Endothelial cell (in vitro differentiated cells): ENCODE results near the gene SPINK2. TPM values are rescaled to one million over a fixed set of nuclear protein-coding genes. Genes with fewer than 3 reads are reported as not detected.

ENCODE experiments used
- DNase-seq: peaks from one replicate; pipeline ENCODE4 v3.0.0; 2021; ENCODE audit warnings: low spot score
- H3K27ac Mint-ChIP-seq: one replicate; pipeline ENCODE4 v1.8.0; 2021; ENCODE audit warnings: mixed read lengths, inconsistent platforms; ENCODE audit not compliant: unreplicated experiment
- H3K27me3 Mint-ChIP-seq: one replicate; pipeline ENCODE4 v1.8.0; 2021; ENCODE audit warnings: mild to moderate bottlenecking, moderate library complexity, mixed read lengths, inconsistent platforms; ENCODE audit not compliant: unreplicated experiment
- H3K36me3 Mint-ChIP-seq: one replicate; pipeline ENCODE4 v1.8.0; 2021; ENCODE audit warnings: mild to moderate bottlenecking, low read depth, mixed read lengths, inconsistent platforms; ENCODE audit not compliant: unreplicated experiment
- H3K4me1 Mint-ChIP-seq: one replicate; pipeline ENCODE4 v1.8.0; 2021; ENCODE audit warnings: mild to moderate bottlenecking, mixed read lengths, inconsistent platforms; ENCODE audit not compliant: unreplicated experiment
- H3K4me3 Mint-ChIP-seq: one replicate; pipeline ENCODE4 v1.8.0; 2021; ENCODE audit warnings: mild to moderate bottlenecking, mixed read lengths, inconsistent platforms; ENCODE audit not compliant: unreplicated experiment
- H3K9me3 Mint-ChIP-seq: one replicate; pipeline ENCODE4 v1.8.0; 2021; ENCODE audit warnings: mixed read lengths, inconsistent platforms; ENCODE audit not compliant: unreplicated experiment
- total RNA-seq: library from RNA; stranded (reverse); fragmentation: NEBNext Ultra II Directional; extraction: Animal tissue kit (Norgen Biotek cat#: 25700); gene quantifications from one replicate; pipeline ENCODE4 v1.2.1, GENCODE V29; 2021; ENCODE audit not compliant: unreplicated experiment
- TF ChIP-seq, protein P1 (sequence below): fragments of 200-600 bp; sonication (generic); IDR thresholded peaks from one replicate; pipeline ENCODE4 v1.5.0; 2021; ENCODE audit warnings: antibody characterized with exemption; ENCODE audit not compliant: unreplicated experiment

SPINK2 gene
- total RNA-seq, 1 donor from 2014 or later, result not detected

DNA sequence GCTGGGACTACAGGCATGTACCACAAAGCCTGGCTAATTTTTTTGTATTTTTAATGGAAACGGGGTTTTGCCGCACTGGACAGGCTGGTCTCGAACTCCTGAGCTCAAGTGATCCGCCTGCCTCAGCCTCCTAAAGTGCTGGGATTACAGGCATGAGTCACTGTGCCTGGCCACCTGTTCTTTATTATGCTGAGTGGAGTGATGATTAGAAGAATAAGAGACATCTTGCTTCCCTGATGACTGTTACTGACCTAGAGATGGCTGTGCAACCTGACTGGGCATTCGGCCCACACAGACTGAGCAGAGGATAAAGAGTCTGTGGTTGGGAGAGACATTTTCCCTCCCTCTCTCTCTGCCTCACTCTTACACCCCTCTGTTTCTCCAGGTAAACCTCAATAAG lies 56.7 kb downstream of the SPINK2 start:
- no peaks in the 10 kb centered on the region for H3K9me3 Mint-ChIP-seq
- H3K36me3 Mint-ChIP-seq, result no peaks in the 10 kb centered on the region
- peaks cover 8% of the 10 kb centered on the region for H3K4me1 Mint-ChIP-seq
- H3K27me3 Mint-ChIP-seq, result peaks cover 2% of the 10 kb centered on the region
- no peak overlapping the region for H3K27ac Mint-ChIP-seq
- no peak overlapping the region for H3K4me3 Mint-ChIP-seq
- no peak for DNase-seq
- TF ChIP-seq, protein P1, sequence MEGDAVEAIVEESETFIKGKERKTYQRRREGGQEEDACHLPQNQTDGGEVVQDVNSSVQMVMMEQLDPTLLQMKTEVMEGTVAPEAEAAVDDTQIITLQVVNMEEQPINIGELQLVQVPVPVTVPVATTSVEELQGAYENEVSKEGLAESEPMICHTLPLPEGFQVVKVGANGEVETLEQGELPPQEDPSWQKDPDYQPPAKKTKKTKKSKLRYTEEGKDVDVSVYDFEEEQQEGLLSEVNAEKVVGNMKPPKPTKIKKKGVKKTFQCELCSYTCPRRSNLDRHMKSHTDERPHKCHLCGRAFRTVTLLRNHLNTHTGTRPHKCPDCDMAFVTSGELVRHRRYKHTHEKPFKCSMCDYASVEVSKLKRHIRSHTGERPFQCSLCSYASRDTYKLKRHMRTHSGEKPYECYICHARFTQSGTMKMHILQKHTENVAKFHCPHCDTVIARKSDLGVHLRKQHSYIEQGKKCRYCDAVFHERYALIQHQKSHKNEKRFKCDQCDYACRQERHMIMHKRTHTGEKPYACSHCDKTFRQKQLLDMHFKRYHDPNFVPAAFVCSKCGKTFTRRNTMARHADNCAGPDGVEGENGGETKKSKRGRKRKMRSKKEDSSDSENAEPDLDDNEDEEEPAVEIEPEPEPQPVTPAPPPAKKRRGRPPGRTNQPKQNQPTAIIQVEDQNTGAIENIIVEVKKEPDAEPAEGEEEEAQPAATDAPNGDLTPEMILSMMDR, result no peak

DNA sequence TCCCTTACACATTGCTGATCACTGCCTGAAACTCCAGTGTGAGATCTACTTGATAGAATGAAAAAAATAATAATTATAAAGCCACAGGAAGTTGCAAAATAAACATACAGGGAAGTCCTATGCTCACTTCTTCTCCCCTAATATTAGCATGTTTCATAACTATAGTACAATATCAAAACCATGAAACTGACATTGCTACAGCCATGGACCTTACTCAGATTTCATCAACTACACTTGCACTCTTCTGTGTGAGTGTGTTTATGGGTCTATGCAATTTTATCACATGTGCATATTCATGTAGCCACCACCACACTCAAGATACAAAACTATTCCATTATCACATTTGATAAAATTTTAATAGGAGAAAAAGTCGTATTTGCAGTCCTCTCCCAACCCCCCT lies 57.3 kb downstream of the SPINK2 start:
- no peak for DNase-seq

DNA sequence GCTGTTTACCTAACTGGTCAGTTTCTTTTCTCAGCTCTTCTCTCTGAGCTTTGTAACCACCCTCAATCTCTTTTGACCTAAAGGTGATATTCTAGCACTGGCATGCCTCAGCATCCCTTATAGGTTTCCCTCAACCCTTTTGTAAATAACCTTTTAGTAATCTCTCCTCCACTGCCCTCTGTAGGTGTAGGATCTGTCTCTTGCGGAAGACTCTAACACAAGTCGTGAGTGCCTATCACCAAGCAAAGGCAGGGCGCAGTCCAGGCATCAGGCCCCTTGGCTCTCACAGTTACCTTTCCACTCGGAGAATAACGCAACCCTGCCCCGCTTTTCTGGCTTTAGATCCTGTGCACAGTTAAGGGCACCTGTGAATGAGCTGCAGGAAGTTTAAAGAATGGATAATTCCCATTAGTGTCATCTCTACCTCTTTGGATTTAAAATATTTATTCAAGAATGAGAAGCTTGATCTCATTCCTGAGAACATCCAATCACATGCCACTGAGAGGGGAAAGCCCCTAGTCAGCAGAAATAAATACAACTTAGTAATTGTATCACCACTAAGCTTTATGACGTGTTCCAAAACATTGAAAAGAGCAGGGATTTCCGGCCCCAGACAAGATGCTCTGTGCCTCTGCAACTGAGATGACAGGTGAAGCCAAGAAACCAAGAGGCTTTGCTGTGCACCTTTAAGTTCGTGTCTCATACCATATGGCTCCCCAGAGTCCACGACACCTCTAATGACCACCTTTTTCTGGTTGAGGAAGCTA lies 58.8 kb downstream of the SPINK2 start:
- TF ChIP-seq, protein P1, result no peak
- no peak for DNase-seq
- H3K27me3 Mint-ChIP-seq, result peaks cover 2% of the 10 kb centered on the region
- no peaks in the 10 kb centered on the region for H3K36me3 Mint-ChIP-seq
- H3K9me3 Mint-ChIP-seq, result no peaks in the 10 kb centered on the region
- no peak overlapping the region for H3K4me3 Mint-ChIP-seq
- H3K4me1 Mint-ChIP-seq, result peaks cover 9% of the 10 kb centered on the region
- H3K27ac Mint-ChIP-seq, result no peak overlapping the region

More for the DNA sequence above, 57.3 kb downstream of the SPINK2 start:
- TF ChIP-seq, protein P1, result no peak
- no peak overlapping the region for H3K4me3 Mint-ChIP-seq
- H3K4me1 Mint-ChIP-seq, result peaks cover 8% of the 10 kb centered on the region
- peaks cover 2% of the 10 kb centered on the region for H3K27me3 Mint-ChIP-seq
- no peaks in the 10 kb centered on the region for H3K9me3 Mint-ChIP-seq
- H3K36me3 Mint-ChIP-seq, result no peaks in the 10 kb centered on the region
- H3K27ac Mint-ChIP-seq, result no peak overlapping the region

DNA sequence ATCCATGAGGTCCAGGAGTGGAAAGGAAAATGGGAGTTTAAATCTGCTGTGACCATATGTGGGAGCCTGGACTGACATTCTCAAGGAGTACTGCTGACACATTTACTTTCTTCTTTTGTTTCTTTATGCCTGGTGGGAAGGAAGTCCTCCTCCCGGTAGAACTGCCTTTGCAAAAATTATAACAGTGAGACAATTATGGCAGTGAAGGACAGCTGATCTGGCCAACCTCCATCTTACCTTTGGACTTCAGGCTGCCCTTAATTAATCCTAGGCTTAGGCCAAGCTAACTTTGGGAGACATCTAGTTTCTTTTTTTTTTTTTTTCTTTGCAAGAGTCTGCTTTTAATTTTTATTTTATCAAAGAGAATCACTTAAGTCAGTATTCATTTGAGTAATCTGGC lies 61.3 kb downstream of the SPINK2 start:
- Mint-ChIP-seq H3K36me3 (no peaks in the 10 kb centered on the region), H3K4me1 (peaks cover 11% of the 10 kb centered on the region)

More for the DNA sequence above, 61.3 kb downstream of the SPINK2 start:
- DNase-seq, result no peak
- H3K27ac Mint-ChIP-seq, result no peak overlapping the region
- TF ChIP-seq, protein P1, result no peak
- H3K9me3 Mint-ChIP-seq, result no peaks in the 10 kb centered on the region
- H3K27me3 Mint-ChIP-seq, result peaks cover 2% of the 10 kb centered on the region
- H3K4me3 Mint-ChIP-seq, result no peak overlapping the region

Other genes starting within 250 kb of the SPINK2 start
- 4.2 TPM for gene HOPX, start 140.4 kb downstream of the SPINK2 start, total RNA-seq
- 70.4 TPM for gene REST, start 86.2 kb upstream of the SPINK2 start, total RNA-seq
- 20.3 TPM for gene NOA1, start 155.9 kb upstream of the SPINK2 start, total RNA-seq
- gene POLR2B, start 157.2 kb upstream of the SPINK2 start, total RNA-seq, result 95.5 TPM